AG04449 (cell line): ENCODE results near the gene TEX29.

Experiments
- CTCF ChIA-PET: fragments of 350-600 bp; formaldehyde crosslinking; extraction: SDS; loops from one replicate; lab custom pipeline; 2021; ENCODE audit warnings: antibody characterized with exemption; lab: Yijun Ruan, JAX
- POLR2A ChIA-PET: fragments of 400-600, 350-600 bp; formaldehyde crosslinking; extraction: SDS; loops from one replicate; lab custom pipeline; 2020; ENCODE audit warnings: antibody characterized with exemption, inconsistent platforms; lab: Yijun Ruan, JAX
- DNase-seq: peaks from one replicate; pipeline ENCODE4 v3.0.0-alpha.2; 2010; ENCODE audit warnings: low read depth, low spot score
- H3K4me3 ChIP-seq: 2 replicates; pipeline ENCODE4 v1.5.1; 2011; ENCODE audit warnings: low read depth, mild to moderate bottlenecking, control low read depth, low read length
- TF ChIP-seq, protein P1 (sequence below): IDR thresholded peaks from one replicate; pipeline ENCODE4 v1.5.1; 2011; ENCODE audit warnings: mild to moderate bottlenecking, moderate library complexity, low read length, control low read depth, inconsistent platforms; ENCODE audit not compliant: insufficient read depth; ENCODE audit errors: missing control alignments

Gene TEX29

DNA sequence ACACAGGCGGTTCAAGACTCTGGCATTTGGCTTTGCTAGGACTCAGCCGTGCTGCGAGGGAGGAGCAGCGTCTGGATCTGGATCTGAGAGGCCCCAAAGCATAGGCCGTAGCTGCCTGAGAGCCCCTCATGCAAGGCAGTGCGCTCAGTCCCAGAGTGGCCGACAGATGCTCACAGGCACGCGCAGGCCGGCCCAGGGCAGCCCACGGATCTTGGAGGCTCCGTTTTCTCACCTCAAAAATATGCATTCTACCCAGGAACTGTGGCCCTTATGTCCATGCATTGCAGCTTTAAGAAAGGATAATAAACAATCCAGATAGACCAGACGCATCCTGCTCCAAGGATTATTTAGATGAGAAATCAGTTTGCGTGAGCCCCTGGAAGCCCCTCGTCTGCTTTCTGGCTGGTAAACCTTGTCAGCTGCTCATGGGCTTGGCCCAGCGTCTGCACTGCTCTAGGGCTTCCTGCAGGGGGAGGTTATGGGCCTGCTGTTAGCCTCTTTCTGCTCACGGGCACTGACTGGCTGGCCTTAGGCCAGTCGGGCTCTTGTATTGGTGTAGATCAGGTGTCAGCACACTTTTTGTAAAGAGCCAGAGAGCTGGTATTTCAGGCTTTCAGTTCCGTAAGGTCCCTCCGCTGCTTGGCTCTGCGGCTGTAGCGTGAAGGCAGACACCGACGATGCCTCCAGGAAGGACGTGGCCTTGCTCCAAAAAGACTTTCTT is 24.2 kb downstream of the TEX29 start:
- ChIA-PET CTCF (interaction anchor here (1.2 kb wide), 1 partner anchor 10 kb away, joined by 5 read pairs; no protein-coding TSS in a partner anchor), POLR2A (no interaction called here)
- TF ChIP-seq, protein P1, sequence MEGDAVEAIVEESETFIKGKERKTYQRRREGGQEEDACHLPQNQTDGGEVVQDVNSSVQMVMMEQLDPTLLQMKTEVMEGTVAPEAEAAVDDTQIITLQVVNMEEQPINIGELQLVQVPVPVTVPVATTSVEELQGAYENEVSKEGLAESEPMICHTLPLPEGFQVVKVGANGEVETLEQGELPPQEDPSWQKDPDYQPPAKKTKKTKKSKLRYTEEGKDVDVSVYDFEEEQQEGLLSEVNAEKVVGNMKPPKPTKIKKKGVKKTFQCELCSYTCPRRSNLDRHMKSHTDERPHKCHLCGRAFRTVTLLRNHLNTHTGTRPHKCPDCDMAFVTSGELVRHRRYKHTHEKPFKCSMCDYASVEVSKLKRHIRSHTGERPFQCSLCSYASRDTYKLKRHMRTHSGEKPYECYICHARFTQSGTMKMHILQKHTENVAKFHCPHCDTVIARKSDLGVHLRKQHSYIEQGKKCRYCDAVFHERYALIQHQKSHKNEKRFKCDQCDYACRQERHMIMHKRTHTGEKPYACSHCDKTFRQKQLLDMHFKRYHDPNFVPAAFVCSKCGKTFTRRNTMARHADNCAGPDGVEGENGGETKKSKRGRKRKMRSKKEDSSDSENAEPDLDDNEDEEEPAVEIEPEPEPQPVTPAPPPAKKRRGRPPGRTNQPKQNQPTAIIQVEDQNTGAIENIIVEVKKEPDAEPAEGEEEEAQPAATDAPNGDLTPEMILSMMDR, result peak; percentile 58
- no peak overlapping the region for H3K4me3 ChIP-seq
- peak; percentile 23 for DNase-seq

DNA sequence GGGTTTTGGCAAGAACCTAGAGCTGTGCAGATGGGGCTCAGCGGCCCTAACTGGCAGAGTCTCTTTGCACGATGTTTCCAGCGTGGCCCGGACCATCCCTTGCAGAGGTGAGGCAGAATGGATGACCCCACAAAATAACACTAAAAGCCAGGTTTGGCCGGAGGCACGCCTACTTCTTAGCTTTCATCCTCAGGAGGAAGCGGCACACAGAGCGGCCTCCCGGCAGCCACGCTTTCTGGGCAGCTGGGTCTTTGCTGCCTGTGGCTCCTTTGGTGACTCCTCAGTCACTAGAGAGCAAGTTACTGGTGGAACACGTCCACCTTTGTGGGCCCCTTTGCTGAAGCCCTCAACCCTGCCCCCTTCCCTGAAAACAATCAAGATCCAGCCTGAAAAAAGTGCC is 25.2 kb downstream of the TEX29 start:
- no peak overlapping the region for H3K4me3 ChIP-seq
- POLR2A ChIA-PET, result no interaction called here
- TF ChIP-seq, protein P1, result no peak
- CTCF ChIA-PET, result no interaction called here
- no peak for DNase-seq

DNA sequence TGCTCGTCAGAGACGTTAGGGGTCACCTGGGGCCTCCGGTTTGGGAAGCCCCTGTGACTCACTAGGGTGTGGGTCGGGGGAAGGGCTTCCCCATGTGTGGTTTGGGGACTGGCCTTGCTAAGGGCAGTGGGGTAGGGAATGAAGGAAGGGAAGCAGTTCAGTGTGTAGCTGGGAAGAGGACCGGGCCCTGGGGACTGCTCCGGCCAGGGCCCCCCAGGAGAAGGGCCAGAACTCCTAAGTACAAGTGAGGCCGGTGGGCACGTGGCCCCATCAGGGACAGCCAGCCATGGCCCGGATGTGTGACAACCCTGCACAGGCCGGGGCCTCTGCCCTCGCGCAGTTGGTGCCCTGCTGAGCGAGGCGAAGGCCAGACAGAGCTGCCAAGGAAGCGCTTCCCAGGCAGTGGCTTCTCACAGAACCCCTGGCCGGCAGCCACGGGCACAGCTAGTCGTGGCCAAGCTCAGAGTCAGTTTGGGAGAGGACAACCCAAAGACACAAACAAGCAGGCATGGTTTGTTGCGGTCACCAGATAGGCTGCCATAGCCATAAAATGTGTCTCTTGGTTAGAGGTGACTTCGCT is 25.7 kb downstream of the TEX29 start:
- ChIA-PET POLR2A (no interaction called here), CTCF (no interaction called here)
- no peak for DNase-seq
- H3K4me3 ChIP-seq, result no peak overlapping the region
- TF ChIP-seq, protein P1, result no peak

DNA sequence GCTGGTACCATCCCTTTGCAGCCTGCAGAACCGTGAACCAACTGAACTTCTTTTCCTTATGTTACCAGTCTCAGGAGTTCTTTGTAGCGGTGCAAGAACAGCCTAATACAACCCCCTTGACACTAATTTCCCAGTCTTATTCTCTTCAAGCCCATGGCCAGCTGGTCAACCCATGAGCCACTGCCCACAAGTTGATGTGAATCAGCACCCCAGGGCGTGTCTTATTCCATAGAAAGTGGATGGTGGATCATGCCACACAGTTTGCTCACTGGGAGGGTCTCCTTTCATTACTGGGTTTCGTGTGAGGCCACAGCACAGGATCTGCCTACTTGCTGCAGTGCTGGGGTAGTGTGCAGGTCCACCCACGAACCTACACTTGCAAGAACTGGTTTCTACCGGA is 27.0 kb downstream of the TEX29 start:
- DNase-seq, result no peak
- ChIA-PET POLR2A (interaction anchor here (0.6 kb wide), 1 partner anchor 15 kb away, joined by 3 read pairs; no protein-coding TSS in a partner anchor), CTCF (no interaction called here)
- TF ChIP-seq, protein P1, result no peak
- H3K4me3 ChIP-seq, result no peak overlapping the region

DNA sequence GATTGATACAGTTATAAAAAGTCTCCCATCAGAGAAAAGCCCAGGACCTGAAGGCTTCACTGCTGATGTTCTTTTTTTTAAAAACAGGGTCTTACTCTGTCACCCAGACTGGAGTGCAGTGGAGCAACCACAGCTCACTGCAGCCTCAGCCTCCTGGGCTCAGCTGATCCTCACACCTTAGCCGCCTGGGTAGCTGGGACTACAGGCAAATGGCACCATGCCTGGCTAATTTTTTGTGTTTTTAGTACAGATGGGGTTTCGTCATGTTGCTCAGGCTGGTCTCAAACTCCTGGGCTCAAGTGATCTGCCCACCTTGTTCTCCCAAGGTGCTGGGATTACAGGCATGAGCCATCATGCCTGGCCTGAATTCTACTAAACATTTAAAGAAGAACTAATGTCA is 33.1 kb downstream of the TEX29 start:
- no peak overlapping the region for H3K4me3 ChIP-seq
- ChIA-PET POLR2A (no interaction called here), CTCF (interaction anchor here (0.9 kb wide), 1 partner anchor 16 kb away, joined by 3 read pairs; no protein-coding TSS in a partner anchor)
- DNase-seq, result no peak
- TF ChIP-seq, protein P1, result no peak

DNA sequence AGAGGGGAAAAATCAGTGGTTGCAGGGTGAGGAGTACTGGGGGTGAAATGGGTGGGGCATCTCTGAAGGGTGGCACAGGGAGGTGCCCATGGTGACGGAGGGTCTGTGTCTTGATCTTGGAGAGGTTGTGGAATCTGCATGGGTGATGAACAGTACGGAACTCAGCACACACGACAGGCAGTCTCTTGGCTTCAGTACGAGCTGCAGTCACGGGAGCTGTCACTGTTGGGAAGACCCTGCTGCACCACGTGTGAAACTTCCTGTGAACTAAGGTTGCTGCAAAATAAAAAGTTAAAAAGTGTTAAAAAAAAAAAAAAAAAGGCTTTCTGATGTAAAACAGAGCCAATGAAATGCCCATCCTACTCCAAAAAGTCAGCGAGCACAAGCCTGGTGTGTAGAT is 34.3 kb downstream of the TEX29 start:
- TF ChIP-seq, protein P1, result no peak
- ChIA-PET POLR2A (no interaction called here), CTCF (no interaction called here)
- no peak overlapping the region for H3K4me3 ChIP-seq
- no peak for DNase-seq
